Right lobe of liver (tissue), 4 donors: ENCODE measurements around the gene DEDD.

ENCODE experiments used
- POLR2A ChIP-seq: fragments of 450-650 bp; IDR thresholded peaks from one replicate; pipeline ENCODE4 v1.6.1; 2017; ENCODE audit warnings: antibody characterized with exemption, mild to moderate bottlenecking
- TF ChIP-seq, protein P1 (sequence below), 4 donors: fragments of 200-600 bp in 3 of 4; fragments of 450-650 bp in 1 of 4; IDR thresholded peaks; one replicate each; pipeline versions ENCODE4 v1.5.1 to v1.8.0; 2016 to 2022; ENCODE audit warnings: antibody characterized with exemption in 4 of 4, mild to moderate bottlenecking in 2 of 4
- donor health status: DM: no; HTN: no; CAD: no.
- donor health status: DM: no; HTN: no; CAD: no.
- donor health status: DM: no; HTN: yes; CAD: no.

DNA sequence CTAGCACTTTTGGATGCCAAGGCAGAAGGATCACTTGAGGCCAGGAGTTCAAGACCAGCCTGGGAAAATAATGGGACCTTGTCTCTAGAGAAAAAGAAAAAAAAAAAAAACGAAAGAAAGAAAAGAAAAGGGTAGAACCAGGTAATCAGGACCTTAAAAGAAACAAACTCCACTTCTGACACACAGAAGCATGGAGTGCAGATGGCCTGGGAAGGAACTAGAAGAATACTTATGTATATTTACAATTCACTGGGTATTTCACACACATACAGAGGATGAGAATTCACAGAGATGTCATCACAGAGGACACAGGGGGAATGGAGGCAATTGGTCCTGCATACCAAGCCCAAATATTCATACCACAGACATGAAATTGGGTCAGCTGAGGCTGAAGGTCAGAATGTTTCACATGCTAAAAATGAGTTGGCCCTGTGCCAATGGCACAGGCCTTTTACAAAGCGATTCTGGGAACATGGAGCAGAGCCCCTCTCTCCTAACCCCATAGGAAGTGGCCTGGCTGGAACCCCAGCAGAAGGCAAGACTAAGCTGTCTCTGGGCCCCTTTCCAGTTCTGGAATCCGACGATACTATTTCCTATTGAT, 40.4 kb upstream of the DEDD start:
- TF ChIP-seq, protein P1, sequence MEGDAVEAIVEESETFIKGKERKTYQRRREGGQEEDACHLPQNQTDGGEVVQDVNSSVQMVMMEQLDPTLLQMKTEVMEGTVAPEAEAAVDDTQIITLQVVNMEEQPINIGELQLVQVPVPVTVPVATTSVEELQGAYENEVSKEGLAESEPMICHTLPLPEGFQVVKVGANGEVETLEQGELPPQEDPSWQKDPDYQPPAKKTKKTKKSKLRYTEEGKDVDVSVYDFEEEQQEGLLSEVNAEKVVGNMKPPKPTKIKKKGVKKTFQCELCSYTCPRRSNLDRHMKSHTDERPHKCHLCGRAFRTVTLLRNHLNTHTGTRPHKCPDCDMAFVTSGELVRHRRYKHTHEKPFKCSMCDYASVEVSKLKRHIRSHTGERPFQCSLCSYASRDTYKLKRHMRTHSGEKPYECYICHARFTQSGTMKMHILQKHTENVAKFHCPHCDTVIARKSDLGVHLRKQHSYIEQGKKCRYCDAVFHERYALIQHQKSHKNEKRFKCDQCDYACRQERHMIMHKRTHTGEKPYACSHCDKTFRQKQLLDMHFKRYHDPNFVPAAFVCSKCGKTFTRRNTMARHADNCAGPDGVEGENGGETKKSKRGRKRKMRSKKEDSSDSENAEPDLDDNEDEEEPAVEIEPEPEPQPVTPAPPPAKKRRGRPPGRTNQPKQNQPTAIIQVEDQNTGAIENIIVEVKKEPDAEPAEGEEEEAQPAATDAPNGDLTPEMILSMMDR (IDR thresholded peaks at IDR 0.05) = no peak
- no peak for TF ChIP-seq POLR2A
